HG03442 (cell line): ENCODE results near the gene THAP9.
A peak's percentile ranks its signal among the peaks of the same experiment; 100 is the strongest.

Experiments
- ATAC-seq: cut with Tn5 transposase; IDR thresholded peaks from one replicate; pipeline ENCODE4 v1.9.1; 2021; ENCODE audit warnings: mild to moderate bottlenecking, moderate library complexity; ENCODE audit not compliant: unreplicated experiment

Gene THAP9

GRCh38 chr4:82954212-82954611, 53.7 kb downstream of the THAP9 start:
- no peak for ATAC-seq

- ATAC-seq: no peak
These were observed 56.5 kb downstream of the THAP9 start for GRCh38 chr4:82957045-82957444.

- no peak for ATAC-seq
These were observed 65.2 kb downstream of the THAP9 start for GRCh38 chr4:82965763-82966162.

- peak; percentile 50 for ATAC-seq
These were observed 68.4 kb downstream of the THAP9 start for GRCh38 chr4:82968972-82969371.

- no peak for ATAC-seq
These were observed 68.9 kb downstream of the THAP9 start for GRCh38 chr4:82969414-82969813.
